ENCODE measurements around the gene TNFRSF19.
"Not testable (repeated sequence)": the region's sequence is repeated elsewhere in the genome, so short reads cannot be mapped to it uniquely, and the experiment has no call there.

TNFRSF19 gene

DNA sequence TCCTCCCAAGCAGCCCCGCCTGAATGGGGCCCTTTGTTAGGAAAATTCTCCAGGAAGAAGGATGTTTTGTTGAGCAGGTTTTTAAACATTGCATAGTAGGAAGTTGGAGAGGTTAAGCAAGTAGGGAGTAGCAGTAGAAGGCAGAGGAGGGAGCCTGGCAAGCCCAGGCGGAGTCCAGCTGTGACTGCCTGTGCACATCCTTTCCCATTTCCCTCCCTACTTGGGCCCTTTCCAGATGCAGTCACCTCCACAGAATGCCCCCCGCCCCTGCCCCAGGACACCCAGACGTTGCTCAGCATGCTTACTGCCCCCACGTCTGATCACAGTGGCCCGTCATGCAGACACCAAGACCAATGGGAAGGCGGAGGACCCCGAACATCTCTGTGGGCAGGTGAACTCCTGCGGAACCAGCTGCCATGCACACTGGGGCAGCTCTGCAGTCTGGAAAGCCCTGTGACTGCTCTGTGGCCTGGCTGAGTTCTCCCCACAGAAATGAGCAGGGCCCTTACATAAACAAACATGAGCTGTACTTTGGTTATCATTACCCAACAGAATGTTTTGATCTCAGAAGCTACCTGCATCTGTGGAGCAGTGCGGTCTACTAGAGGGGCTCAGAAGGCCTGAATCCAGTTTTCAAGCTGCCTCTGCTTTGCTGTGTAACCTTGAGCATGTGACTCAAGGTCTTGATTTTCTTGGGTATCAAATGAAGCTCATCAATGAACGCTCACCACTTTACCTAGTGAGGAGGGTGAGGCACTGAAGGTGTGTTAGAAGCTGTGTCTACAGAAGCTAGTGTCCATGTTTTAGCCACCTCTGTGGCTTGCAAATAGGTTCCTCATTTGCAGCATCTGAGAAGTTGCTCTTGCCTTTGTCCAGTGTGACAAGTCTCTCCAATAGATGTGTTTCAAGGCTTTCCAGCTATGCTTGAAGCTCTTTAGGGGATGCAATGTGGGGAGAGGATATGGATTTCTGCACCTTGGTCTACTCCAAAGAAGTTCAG lies 84.2 kb downstream of the TNFRSF19 start:
- no peak for DNase-seq (ENCODE audit: low spot score)

DNA sequence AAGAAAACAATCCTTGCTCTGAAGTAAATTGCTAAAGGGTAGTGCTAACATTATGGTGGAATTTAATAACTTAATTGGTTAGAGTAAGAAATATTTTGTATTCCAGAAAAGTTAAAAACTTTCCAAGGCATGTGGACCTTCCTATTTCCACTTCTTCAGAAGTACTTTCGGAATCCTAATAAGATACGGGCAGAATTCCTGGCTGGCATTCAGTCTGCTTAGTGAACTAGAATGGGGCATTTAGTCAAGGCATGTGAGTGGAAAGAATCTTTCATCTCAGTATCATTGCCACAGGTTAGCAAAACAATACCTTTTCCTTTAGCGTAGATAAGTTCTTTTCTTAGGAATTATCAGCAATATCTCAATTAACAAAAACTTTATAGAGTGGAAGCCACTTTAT lies 85.1 kb downstream of the TNFRSF19 start:
- no peak for DNase-seq (ENCODE audit: low spot score)

DNA sequence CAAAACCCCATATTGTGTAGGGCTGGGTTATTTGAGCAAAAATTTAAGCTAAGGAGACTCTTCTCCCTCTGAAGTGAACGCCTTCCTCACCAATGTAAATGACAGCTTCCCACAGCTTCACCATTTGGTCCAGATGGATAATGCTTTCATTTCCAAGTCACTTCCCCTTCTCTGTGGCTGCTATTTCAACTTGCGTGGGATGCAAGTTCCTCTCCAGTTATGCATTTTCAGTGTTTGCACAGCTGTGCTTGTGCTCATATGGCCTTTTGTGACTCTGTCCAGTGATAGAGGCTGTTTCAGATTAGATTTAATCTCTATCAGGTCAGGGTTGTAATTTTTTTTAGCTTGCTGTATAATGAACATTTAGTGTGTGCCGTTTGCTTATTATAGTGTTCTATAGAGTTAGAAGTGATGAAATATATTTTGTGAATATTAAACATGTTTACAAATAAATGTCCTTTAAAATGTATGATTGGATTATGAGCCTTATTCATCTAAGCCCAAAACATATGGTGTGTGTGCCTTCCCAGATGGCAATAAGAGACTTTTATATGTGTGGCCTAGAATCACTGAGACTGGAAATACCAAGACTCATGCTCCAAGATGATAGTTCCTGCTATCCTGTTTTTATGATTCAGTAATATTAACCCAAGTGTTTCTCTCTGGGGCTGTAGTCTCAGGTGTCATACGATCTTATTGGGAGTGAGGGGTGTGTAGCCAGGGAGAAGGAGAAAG lies 86.6 kb downstream of the TNFRSF19 start:
- DNase-seq (ENCODE audit: low spot score): no peak

DNA sequence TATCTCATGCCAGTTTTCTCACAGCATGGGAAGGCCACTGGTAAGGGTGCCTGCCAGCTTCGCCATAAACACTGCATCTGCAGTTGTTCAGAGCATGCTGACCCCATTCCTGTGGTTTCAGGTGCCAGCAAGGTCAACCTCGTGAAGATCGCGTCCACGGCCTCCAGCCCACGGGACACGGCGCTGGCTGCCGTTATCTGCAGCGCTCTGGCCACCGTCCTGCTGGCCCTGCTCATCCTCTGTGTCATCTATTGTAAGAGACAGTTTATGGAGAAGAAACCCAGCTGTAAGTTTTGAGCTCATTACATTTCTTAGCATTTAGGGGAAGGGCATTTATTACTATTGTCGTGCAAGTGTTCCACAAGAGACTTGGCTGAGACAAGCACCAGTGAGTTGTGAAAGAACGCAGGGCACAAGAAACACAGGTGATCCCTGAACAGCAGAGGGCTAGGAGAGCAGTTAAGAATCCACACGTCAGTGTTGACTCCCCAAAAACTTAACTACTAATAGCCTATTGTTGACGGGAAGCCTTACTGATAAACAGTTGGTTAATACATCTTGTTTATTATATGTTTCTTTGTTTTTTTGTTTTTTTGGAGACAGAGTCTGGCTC lies 88.8 kb downstream of the TNFRSF19 start:
- no peak for DNase-seq (ENCODE audit: low spot score)

DNA sequence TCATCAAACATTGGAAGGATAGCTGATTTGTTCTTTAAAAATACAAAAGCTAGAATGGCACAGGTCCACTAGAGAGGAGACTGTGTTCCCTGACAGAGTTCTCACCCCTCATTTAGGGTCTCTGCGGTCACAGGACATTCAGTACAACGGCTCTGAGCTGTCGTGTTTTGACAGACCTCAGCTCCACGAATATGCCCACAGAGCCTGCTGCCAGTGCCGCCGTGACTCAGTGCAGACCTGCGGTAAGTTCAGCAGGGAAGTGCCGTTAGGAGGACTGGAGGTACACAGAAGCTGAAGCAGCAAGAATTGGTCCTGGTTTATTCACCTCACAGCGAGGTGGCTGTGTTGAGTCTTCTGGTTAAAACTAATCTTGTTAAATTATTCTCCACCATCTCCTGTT lies 90.0 kb downstream of the TNFRSF19 start:
- no peak for DNase-seq (ENCODE audit: low spot score)

DNA sequence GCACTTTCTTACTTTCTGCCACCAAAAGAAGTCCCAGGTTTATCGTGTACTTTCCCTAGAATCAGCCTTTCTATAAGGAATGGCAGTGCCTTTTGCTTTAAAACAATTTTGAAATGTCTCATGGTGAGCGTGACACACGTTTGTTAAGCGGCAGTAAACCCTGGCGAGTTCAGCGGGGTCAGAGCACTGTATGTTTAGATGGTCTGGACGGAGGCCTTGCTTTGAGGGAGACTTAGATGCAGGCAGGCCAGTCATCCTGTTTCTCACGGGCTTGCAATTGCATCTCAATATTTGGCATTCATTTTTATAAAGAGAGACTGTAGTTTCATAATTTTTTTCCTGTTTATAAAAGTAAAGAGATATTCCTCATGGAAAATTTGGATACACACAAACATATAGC lies 96.4 kb downstream of the TNFRSF19 start:
- DNase-seq (ENCODE audit: low spot score): no peak

DNA sequence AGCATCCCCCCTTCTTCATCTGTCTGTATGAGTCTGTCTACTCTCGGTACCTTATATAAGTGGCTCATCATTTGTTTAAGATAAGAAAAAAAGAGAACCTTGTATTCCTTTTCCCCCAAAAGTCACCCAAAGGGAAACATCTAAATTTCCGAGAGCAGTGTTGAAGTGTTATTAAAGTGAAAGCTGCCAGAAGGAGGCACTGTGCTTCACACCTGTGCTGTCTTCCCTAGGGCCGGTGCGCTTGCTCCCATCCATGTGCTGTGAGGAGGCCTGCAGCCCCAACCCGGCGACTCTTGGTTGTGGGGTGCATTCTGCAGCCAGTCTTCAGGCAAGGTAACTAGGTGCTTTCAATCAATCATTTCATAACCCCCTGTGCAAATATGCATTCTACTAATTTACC lies 97.5 kb downstream of the TNFRSF19 start:
- no peak for DNase-seq (ENCODE audit: low spot score)

DNA sequence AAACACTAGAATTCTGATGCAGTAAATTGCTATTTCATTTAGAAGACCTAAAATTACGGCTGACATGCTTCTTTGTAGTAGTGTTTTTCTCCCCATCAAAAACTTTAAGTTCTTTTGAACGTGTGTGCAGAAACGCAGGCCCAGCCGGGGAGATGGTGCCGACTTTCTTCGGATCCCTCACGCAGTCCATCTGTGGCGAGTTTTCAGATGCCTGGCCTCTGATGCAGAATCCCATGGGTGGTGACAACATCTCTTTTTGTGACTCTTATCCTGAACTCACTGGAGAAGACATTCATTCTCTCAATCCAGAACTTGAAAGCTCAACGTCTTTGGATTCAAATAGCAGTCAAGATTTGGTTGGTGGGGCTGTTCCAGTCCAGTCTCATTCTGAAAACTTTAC lies 98.3 kb downstream of the TNFRSF19 start:
- DNase-seq (ENCODE audit: low spot score): no peak

DNA sequence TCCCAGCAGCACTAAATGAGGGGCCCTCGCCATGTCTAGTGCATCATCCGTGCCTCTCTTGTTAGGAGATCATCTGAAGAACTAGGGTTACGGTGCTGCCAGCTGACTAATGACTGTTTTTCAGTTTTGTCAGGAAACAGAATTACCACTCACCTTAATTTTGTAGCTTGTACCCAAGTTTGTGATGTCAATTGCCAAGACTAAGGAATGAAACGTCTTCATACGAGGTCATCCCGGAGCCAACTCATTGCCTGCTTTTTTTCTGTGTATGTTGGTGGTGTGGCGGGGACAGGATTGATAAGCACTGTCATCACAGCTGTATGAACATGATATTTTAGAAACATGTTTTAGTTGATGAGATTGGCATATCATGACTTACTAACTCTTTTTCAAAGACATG lies 100.6 kb downstream of the TNFRSF19 start:
- DNase-seq (ENCODE audit: low spot score): no peak

DNA sequence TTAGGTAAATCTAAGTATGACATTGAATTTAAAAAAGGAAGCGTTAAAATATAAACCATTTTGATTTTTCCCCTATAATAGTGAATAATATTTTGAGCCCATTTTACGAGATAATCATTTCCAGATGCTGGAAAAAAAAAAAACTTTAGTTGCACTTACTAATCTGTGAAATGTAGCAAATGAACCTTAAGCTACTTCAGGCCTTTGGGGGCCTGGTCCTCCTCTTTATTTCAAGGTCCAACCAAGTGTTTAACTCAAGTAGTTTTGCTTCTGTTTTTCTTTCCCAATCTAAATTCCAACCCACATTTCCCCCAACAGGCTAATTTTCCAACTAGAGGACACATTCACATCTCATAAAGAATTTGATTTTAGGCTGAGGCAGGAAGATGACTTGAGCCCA lies 101.2 kb downstream of the TNFRSF19 start:
- DNase-seq (ENCODE audit: low spot score): no peak

DNA sequence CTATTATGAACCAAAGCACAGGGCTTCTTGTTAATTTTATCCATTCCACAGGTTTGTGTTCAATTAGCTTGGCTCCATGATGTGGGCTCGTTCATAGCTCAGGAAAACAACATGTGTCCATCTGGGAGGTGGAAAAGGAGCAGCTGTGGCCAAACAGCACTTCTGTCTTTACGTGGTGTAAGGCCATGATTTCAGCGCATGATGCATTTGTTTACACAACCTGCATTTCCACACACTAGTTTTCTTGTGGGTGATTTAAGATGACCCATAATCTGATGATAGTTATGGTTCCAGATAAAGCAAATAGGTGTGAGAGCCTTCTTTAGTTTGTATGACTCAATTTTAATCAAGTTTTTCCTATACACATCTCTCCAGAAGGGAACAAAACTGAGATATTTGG lies 101.7 kb downstream of the TNFRSF19 start:
- DNase-seq (ENCODE audit: low spot score): no peak

DNA sequence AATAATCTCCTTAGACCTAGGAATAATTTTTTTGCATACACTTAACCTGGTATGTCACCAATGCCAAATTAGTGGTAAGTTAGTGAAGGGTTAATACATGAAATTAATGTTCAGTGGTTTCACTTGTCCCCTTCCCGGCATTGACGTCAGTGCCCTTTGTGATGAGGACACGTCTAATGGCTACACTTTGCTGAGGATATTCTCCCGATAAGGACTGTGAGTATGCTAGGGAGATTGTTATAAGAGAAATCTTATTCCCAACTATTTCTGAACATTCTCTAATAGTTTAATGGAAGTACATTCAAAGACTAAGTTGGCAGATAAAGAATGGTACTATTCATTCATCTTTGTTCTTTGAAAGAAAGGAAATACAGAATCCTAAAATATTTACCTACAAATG lies 102.4 kb downstream of the TNFRSF19 start:
- DNase-seq (ENCODE audit: low spot score): no peak

DNA sequence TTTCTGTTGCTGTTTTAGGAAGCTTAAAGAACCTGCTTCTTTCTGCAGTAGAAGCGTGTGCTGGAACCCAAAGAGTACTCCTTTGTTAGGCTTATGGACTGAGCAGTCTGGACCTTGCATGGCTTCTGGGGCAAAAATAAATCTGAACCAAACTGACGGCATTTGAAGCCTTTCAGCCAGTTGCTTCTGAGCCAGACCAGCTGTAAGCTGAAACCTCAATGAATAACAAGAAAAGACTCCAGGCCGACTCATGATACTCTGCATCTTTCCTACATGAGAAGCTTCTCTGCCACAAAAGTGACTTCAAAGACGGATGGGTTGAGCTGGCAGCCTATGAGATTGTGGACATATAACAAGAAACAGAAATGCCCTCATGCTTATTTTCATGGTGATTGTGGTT lies 103.1 kb downstream of the TNFRSF19 start:
- DNase-seq (ENCODE audit: low spot score): peak; percentile 64

DNA sequence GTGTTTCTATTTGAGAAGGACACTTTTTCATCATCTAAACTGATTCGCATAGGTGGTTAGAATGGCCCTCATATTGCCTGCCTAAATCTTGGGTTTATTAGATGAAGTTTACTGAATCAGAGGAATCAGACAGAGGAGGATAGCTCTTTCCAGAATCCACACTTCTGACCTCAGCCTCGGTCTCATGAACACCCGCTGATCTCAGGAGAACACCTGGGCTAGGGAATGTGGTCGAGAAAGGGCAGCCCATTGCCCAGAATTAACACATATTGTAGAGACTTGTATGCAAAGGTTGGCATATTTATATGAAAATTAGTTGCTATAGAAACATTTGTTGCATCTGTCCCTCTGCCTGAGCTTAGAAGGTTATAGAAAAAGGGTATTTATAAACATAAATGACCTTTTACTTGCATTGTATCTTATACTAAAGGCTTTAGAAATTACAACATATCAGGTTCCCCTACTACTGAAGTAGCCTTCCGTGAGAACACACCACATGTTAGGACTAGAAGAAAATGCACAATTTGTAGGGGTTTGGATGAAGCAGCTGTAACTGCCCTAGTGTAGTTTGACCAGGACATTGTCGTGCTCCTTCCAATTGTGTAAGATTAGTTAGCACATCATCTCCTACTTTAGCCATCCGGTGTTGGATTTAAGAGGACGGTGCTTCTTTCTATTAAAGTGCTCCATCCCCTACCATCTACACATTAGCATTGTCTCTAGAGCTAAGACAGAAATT lies 103.8 kb downstream of the TNFRSF19 start:
- no peak for DNase-seq (ENCODE audit: low spot score)

DNA sequence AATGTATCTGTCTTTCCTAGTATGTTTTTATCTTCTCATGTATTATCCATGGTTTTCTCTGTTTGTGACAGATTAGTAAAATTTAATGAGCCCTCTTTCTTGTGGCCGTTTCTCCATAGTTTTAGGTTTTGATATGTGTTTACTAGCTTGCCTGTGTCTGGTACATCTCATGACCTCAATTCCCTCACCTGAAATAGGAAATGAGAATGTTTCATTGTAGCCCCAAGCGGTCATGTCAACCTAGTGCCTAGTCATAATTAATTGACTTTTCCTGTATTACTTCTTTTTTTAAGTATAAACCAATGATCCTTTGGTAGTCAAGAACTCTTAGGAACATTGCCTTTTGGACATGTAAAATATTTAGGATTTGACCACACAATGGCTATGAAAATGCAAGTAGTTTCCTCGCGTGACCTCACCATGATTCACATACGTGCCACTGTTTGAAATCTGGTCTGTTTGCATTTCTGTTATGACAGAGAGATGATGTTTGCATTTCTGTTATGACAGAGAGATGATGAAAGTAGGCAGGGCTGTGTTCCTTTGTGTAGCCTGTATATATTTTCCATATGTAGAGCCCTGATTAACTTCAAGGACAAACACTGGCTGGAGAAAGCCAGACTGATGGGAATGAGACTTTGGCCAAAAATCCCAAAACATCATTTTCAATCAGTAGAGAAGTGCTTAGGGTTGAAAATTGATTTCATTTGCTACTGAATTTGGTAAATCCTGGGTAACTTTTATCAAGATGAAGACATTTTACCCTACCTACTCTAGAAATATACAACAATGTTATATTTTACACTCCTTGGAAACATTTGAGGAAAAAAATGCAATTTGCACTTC lies 104.8 kb downstream of the TNFRSF19 start:
- no peak for DNase-seq (ENCODE audit: low spot score)

DNA sequence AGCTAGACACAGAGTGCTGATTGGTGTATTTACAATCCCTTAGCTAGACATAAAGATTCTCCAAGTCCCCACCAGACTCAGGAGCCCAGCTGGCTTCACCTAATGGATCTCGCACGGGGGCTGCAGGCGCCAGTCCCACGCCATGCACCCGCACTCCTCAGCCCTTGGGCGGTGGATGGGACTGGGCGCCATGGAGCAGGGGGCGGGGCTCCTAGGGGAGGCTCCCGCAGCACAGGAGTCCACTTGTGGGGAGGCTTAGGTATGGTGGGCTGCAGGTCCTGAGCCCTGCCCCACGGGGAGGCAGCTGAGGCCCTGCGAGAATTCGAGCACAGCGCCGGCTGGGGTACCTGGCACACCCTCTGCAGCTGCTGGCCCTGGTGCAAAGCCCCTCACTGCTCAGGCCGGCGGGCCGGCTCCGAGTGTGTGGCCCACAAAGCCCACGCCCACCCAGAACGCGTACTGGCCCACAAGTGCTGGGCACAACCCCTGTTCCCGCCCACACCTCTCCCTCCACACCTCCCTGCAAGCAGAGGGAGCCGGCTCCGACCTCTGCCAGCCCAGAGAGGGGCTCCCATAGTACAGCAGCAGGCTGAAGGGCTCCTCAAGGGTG lies 107.6 kb downstream of the TNFRSF19 start:
- not testable (repeated sequence) for DNase-seq (ENCODE audit: low spot score)

DNA sequence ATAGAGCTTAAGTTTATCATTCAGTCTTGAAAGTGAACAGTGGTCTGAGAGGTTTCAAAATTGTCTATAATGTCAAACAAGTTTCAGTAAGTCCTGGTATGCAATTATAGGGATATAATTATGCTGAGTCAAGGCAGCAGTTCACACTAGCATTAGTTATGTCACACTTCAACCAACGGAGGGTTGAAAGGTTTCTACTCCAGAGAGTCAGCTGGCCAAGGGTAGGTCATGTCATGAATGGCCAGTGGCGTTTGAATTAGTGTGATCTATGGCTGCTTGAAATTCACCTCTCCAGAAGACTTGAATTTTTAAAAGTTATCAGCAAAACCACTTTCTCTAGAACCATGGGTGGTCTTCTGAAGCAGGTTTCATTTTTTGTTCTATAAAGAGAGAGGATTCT lies 108.6 kb downstream of the TNFRSF19 start:
- DNase-seq (ENCODE audit: low spot score): no peak

DNA sequence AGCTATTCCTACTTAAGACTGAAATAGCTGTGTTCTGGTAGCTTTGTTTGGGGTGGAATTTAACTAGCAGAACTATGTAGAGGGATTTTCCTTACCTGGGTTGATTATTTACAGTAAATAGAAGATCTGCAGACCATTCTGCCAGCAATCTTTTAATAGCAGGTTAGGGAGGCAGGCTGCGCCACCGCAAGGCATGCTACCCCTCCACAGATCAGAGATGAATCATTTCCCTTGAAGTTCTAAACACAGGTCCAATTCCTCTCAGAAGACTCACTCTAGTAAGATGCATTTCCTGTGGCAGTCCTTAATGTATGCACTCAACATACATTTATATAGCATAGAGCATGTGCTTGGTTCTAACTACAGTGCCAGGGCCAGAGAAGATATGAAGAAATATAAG lies 109.0 kb downstream of the TNFRSF19 start:
- DNase-seq (ENCODE audit: low spot score): no peak

DNA sequence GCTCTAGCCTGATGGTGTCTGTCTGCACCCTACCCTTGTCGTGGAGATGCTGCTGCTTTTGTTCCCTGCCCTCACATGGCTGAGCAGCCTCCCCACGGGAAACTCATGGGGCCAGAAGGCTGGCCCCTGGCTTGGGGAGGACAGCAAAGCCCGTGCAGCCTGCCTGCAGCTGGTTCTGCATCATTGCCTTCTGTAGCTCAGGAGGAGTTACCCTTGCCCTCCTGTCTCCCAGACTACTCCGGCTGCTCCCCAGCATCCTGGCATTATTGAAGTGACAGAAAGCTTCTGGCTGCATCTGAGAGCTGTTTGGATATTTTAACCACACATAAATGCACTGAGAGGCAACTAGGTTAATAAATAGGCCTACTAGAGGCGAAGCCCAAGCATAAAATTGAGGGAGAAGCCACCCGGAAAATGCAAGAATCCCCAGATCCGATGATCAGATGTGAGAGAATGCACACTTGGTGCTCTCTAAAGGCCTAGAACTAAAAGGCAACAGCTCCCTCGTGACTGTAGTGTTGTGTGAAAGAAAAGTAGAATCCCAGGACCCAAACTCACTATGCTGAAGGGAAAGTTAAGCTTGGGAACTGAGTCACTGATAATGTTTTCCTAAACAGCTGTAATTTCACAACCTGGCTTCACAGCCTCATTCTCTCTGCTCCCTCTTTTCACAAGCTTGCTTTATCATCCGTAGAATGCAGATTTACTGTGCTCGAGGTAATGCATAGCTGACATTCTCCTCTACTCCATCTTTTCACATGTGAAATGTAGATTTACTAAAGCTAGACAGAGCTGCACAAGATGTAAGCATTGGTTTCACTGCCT lies 110.8 kb downstream of the TNFRSF19 start:
- no peak for DNase-seq (ENCODE audit: low spot score)

DNA sequence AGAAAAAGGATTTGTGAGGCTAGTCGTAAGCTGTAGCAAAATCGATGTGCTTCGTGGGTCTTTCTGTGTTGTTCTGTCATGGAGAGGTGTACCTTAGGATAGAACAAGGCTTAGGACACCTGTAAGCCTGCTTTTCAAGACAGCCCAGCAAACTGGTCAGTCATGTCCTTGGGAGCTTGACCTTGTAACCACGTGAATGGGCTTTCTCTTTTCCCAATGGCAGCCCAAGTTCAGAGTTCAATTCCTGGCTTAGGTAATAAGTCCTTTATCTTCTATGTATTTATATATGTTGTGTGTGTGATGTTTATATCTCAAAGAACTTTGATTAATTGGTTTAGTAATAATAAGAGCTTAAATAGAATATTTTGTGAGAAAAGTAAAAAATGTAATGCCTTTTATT lies 112.9 kb downstream of the TNFRSF19 start:
- no peak for DNase-seq (ENCODE audit: low spot score)

Measured in globus pallidus (tissue), 1 donor.